ENCODE data around the gene SEMA7A. TPM values are rescaled to one million over a fixed set of nuclear protein-coding genes. Genes with fewer than 3 reads are reported as not detected.

SEMA7A gene
- total RNA-seq, 2 donors from 2014 or later: 1.2 to 4.9 TPM

- H3K27ac ChIP-seq: no peak overlapping the region
- no peak for TF ChIP-seq CTCF (IDR thresholded peaks at IDR 0.05)
- DNase-seq (ENCODE audit: low spot score) (no peak), ATAC-seq (ENCODE audit: insufficient number of reproducible peaks, low FRiP score, low read depth) (no peak)
- peaks cover 4% of the 10 kb centered on the region for H3K27me3 ChIP-seq (replicated peaks; ENCODE audit: insufficient read depth)
- H3K9me3 ChIP-seq: no peaks in the 10 kb centered on the region
- no peak overlapping the region for H3K4me3 ChIP-seq
- H3K36me3 ChIP-seq: no peaks in the 10 kb centered on the region
- peaks cover 4 to 15% of the 10 kb centered on the region in 2 donors for H3K4me1 ChIP-seq (ENCODE audit: control insufficient read depth in 1 of 2, low read depth in 2 of 2)
Observed at GRCh38 chr15:74431116-74431515, 2.6 kb downstream of the SEMA7A start.

DNA sequence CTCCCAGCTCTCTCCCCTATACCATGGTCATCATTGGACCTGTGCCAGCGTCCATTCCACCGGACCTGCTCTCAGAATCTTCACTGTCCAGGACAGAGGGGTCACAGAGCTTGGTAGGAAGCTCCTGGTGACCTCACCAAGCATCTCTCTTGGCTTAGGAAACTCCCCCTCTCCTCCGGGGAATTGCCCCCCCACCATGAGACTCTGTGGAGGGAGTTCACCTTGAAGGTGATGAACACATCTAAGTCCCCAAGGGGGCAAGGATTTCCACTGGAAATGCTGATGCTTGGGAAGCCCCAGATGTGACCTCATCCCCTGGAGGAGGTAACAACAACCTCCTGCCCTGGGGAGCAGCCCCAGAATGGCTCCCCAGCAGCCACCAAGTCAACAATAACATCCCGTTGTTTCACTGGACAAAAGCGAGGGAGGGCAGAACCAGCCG, 3.2 kb downstream of the SEMA7A start:
- H3K4me3 ChIP-seq: no peak overlapping the region
- H3K36me3 ChIP-seq: no peaks in the 10 kb centered on the region
- TF ChIP-seq CTCF (IDR thresholded peaks at IDR 0.05): no peak
- no peak overlapping the region for H3K27ac ChIP-seq
- peaks cover 4% of the 10 kb centered on the region for H3K27me3 ChIP-seq (replicated peaks; ENCODE audit: insufficient read depth)
- ATAC-seq (ENCODE audit: insufficient number of reproducible peaks, low FRiP score, low read depth) (no peak), DNase-seq (ENCODE audit: low spot score) (no peak)
- H3K9me3 ChIP-seq: no peaks in the 10 kb centered on the region
- peaks cover 4 to 15% of the 10 kb centered on the region in 2 donors for H3K4me1 ChIP-seq (ENCODE audit: control insufficient read depth in 1 of 2, low read depth in 2 of 2)

DNA sequence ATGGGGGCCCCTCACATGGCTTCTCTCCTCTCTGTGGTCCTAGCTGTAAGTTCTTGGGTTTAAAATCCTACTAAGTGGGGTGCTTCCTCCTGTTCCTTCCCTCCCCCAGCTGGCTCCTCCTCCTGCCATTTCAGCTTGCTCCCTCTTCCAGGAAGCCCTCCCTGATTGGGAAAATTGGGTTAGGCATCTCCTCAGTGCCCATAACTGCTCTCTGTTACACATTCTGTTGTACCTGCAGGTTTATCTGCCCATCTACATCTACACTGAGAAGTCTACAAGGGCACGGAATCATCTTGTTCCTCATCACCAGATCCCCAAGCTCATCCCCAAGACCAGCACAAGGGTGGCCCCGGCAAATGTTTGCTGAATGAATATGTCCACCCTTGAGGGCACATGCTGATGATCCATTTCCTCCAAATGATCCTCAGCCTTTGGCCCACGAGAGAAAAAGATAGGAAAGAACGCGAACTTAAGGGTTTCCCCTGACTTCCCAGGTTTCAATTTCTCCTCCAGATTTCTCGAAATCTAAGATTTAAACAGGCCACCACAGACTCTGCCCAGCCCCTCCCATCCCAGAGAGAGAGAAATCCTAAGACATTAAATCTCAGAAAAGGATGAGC, 3.9 kb downstream of the SEMA7A start:
- Histone ChIP-seq H3K4me1 (ENCODE audit: control insufficient read depth in 1 of 2, low read depth in 2 of 2) (peaks cover 4 to 15% of the 10 kb centered on the region in 2 donors), H3K4me3 (no peak overlapping the region), H3K36me3 (no peaks in the 10 kb centered on the region), H3K27me3 (replicated peaks; ENCODE audit: insufficient read depth) (peaks cover 4% of the 10 kb centered on the region), H3K27ac (no peak overlapping the region), H3K9me3 (no peaks in the 10 kb centered on the region)
- ATAC-seq (ENCODE audit: insufficient number of reproducible peaks, low FRiP score, low read depth): no peak
- no peak for DNase-seq (ENCODE audit: low spot score)
- TF ChIP-seq CTCF (IDR thresholded peaks at IDR 0.05): no peak

DNA sequence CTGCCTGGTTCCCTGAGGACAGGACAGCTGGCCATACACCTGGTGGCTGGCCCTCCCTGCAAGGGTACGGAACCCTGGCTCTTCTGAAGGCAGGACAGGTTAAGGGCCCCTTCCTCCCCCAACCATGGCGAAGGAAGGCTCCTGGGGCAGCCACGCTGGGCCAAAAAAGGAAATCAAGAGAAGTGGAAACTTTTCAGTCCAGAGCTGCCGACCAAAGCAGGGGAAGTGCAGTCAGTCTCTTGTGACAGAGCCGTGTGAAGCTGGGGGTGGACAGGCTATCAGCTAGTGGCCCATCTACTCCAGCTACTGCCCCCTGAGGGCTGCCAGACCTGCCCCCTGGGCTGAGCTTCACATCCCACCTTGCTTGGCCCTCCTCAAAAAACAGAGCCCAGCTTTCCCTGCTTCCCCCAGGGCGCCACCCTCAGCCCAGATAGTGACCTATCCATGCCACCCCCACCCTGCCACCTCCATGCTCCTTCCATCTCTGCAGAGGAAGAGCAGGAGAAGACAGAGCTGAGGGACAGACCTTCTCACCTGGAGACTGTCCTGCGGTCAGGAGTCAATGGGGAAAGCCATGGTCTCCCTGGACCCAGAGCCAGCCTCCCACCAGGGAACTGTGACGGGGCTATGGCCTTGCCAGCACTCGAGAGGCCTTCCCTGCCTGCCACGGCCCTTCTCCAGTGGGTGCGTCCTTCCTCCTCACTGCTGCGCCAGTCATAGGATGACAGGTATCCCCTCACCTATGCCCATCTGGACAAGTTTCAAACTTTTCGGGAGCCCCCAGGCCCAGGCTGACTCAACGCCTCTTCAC, 4.6 kb downstream of the SEMA7A start:
- Histone ChIP-seq H3K4me3 (no peak overlapping the region), H3K9me3 (no peaks in the 10 kb centered on the region), H3K36me3 (no peaks in the 10 kb centered on the region), H3K4me1 (ENCODE audit: control insufficient read depth in 1 of 2, low read depth in 2 of 2) (peaks cover 1 to 12% of the 10 kb centered on the region in 2 donors), H3K27me3 (replicated peaks; ENCODE audit: insufficient read depth) (peaks cover 4% of the 10 kb centered on the region), H3K27ac (no peak overlapping the region)
- no peak for DNase-seq (ENCODE audit: low spot score)
- no peak for TF ChIP-seq CTCF (IDR thresholded peaks at IDR 0.05)
- no peak for ATAC-seq (ENCODE audit: insufficient number of reproducible peaks, low FRiP score, low read depth)

GRCh38 chr15:74428442-74428787, 5.3 kb downstream of the SEMA7A start:
- no peak for TF ChIP-seq CTCF (IDR thresholded peaks at IDR 0.05)
- Histone ChIP-seq H3K4me1 (ENCODE audit: control insufficient read depth in 1 of 2, low read depth in 2 of 2) (peaks cover 0 to 9% of the 10 kb centered on the region in 2 donors), H3K27me3 (replicated peaks; ENCODE audit: insufficient read depth) (peaks cover 4% of the 10 kb centered on the region), H3K27ac (no peak overlapping the region), H3K36me3 (no peaks in the 10 kb centered on the region), H3K9me3 (no peaks in the 10 kb centered on the region), H3K4me3 (no peak overlapping the region)
- ATAC-seq (ENCODE audit: insufficient number of reproducible peaks, low FRiP score, low read depth) (no peak), DNase-seq (ENCODE audit: low spot score) (no peak)
